Frontal cortex (tissue), 4 donors: ENCODE measurements around the gene OLR1. TPM values are rescaled to one million over a fixed set of nuclear protein-coding genes. Genes with fewer than 3 reads are reported as not detected.

Source experiments
- DNase-seq, 2 donors: peaks; one replicate each; pipeline ENCODE4 v3.0.0; 2012; ENCODE audit warnings: low spot score in 2 of 2
- FAIRE-seq: peaks from 2 replicates; lab custom pipeline; 2012; peaks lifted over from hg19 to GRCh38; lab: Jason Lieb, UNC
- total RNA-seq: library from RNA; depleted of rRNA; stranded (reverse); fragments of >200 nt; gene quantifications from one replicate; pipeline ENCODE4 v1.2.3, GENCODE V29; 2014
- donor health status: control.
- donor health status: control.
- donor health status: control.

OLR1 gene
- total RNA-seq, 1 donor from 2014 or later, result 4.1 TPM

DNA sequence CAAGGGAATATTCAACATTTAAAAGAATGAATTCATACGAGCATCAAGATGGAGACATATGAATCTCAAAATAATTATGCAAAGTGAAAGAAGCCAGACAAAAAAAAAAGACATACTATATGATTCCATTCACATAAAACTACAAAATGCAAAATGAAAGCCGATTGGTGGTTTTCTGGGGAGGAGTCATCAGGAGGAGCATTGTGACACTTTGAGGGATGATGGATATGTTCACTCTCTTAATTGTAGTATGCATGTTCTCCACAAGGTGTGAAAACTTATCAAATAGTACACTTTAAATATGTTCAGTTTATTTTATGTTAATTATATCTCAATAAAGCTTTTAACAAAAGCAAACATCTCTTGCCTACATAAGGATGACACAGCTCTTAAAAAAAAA is 13.5 kb downstream of the OLR1 start:
- FAIRE-seq (no peak), DNase-seq (no peak)

DNA sequence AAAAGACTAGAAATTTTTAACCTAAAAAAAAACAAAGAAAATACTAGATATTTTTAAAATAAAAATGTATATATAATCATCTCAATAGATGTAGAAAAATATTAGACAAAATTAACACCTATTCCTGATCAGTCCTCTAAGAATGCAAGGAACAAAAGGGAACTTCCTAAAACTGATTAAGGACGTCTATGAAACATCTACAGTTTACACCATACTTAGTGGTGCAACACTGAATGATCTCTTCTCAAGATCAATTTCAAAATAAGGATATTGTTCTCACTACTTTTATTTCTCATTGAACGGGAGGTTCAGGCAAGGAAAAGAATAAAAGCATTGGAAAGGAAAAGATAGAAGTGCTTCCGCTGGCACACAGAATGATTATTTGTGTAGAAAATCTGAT is 16.0 kb downstream of the OLR1 start:
- FAIRE-seq (peak; percentile 83), DNase-seq (no peak)

DNA sequence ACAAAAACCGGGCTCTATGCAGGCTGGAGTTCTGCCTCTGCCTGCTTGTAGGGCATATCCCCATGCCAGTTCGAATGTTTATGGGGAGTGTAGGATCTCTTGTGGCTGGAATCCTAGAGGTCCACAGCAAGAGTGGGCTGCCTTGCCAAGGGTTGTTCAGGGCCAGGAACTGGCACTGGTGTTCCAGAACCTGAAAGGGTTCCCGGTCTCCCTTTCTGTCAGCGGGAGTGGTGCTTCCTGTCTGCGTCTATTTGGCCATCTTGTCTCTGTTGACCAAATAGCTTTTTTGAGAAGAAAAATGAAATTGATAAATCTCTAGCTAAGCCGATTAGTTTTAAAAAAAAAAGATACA is 17.8 kb downstream of the OLR1 start:
- FAIRE-seq, result no peak
- DNase-seq, result peak in 1 of 2 donors; percentile 3

DNA sequence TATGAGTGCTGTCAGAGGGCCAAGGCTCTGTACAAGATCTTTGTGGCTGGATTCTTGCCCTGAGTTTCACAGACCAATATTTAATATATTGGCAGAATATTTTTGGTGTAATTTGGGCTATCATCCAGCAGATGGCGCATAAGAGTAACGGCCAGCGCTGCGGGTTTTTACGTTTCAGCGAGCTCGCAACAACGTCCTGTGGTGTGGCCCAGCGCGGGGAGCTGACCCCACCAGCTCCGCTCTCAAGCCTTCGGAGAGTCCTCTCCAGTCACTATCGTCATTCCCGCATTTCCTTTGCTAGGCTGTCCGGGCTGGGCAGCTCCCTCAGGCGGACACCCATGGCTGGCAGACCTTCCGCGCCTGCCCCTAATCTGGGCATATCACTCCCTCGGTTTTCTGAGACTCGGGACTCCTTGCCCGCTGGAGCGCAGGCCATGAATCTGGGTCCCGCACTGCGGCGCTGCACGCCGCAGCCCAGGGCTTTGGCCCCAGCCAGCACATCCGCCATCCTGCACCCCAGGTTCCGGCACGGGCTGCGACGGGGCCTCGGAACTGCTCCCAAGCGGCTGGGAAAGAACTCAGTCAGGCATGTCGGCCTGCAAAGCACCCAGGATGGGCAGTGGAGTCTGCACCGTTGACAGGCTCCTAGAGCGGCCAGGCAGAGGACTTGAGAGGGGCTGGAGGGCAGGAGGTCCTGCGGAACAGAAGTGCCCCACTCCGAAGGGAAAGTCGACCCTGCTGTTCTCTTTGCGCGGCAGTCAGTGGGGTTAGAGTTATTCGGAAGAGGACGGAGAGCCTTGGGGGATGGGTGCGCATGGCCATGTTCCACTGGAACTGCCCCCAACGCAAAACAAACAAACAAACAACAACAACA is 18.4 kb downstream of the OLR1 start:
- peak; percentile 40 to 67 for DNase-seq
- no peak for FAIRE-seq

DNA sequence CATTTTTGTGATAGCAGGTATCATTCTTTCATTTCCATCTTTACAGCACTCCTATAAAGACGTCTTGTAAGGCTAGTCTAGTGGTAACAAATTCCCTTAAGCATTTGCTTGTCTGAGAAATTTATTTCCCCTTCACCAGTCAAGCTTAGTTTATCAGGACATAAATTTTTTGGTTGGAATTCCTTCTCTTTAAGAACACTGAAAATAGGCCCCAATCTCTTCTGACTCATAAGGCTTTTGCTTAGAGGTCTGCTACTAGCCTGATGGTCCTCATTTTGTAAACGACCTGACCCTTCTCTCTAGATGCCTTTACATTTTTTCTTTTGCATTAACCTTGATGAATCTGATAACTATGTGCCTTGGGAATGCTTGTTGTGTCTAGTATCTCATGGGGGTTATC is 20.3 kb downstream of the OLR1 start:
- DNase-seq (no peak), FAIRE-seq (no peak)

DNA sequence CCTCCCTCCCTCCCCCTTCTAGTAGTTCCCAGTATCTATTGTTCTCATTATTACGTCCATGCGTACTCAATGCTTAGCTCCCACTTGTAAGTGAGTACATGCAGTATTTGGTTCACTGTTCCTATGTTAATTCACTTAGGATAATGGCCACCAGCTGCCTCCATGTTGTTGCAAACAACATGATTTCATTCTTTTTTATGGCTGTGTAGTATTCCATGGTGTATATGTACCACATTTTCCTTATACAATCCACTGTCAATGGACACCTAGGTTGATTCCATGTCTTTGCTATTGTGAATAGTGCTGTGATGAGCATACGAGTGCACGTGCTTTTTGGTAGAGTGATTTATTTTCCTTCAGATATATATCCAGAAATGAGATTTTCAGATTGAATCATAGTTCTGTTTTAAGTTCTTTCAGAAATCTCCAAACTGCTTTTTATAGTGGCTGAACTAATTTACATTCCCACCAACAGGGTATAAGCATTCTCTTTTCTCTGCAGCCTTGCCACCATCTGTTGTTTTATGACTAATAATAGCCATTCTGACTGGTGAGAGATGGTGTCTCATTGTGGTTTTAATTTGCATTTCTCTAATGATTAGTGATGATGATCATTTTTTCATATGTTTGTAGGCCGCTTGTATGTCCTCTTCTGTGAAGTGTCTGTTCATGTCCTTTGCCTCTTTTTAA is 24.1 kb downstream of the OLR1 start:
- FAIRE-seq (no peak), DNase-seq (no peak)

DNA sequence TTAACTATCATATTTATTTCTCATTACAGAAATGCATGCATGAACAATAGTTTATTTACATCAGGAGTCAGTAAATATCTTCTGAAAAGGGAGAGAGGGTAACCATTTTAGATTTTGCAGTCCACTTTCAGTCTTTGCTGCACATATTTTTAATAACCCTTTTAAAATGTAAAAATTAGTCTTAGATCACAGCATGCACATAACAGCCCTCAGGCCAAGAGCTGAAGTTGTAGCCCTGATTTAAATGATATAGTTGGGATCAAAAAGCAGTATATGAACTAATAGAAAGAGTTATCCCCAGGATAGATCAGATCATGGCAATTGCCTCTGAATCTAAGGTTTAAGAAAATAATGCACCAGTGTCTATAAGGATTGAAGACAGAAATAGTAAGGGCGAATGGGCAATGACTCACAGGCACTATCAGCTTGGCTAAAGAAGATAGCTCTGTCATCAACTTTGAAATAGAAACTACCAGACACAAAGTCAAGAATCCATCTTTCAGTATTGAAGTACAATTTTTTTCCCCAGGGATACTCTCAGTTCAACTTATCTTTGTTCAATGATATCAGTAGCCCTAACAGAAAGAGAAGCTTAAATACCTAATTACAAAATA is 28.8 kb downstream of the OLR1 start:
- no peak for FAIRE-seq
- no peak for DNase-seq

DNA sequence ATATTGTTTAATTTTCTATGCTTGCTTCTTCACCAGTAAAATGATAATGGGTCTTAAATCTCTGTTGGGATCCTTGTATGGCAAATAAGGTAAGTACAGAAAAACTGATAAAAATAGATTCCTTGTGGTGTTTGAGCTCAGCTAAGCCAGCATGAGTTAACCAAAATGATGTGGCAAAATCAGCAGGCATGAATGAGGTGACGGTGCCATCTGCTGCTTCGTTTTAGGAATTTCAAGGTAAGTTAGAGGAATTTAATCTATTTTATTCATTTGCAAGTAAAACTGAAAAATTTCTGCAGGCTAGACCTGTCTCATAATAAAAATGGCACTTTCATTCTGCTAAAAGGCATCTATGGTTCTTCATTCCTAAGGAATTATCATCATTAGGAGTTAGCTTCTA is 31.9 kb downstream of the OLR1 start:
- DNase-seq, result peak in 1 of 2 donors; percentile 38
- FAIRE-seq, result peak; percentile 13

DNA sequence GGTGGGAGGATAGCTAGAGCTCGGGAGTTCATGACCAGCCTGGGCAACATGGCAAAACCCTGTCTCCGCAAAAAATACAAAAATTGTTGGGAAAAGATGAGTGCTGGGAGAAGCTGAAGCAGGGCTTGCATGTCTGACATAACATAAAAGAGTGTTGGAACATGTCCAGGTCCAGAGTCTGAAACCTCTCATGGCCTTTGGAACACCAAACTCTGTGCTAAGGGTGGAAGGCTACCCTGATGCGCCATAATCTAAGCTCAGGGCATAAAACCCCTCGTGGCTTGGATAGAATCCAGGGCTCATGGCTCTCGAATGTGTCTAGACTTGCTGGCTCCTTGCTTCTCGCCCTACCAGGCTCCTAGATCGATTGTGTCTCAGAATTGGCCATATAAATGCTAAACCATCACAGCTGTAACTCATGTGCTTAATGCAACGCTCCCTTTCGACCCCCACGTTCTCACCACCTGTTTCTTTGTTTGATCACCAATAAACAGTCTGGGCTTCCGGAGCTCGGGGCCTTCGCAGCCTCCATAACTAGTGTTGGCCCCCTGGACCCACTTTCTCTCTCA is 35.2 kb downstream of the OLR1 start:
- no peak for FAIRE-seq
- no peak for DNase-seq

DNA sequence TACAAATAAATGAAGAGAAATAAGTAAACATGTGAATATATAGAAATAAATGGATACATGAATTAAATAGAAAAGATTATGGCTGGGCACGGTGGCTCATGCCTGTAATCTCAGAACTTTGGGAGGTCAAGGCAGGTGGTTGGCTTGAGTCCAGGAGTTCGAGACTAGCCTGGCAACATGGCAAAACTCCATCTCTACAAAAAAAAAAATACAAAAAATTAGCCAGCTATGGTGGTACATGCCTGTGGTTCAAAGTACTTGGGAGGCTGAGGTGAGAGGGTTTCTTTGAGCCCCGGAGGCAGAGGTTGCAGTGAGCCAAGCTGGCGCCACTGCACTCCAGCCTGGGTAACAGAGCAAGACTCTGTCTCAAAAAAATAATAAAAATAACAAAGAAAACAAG is 36.8 kb downstream of the OLR1 start:
- FAIRE-seq, result no peak
- DNase-seq, result no peak

DNA sequence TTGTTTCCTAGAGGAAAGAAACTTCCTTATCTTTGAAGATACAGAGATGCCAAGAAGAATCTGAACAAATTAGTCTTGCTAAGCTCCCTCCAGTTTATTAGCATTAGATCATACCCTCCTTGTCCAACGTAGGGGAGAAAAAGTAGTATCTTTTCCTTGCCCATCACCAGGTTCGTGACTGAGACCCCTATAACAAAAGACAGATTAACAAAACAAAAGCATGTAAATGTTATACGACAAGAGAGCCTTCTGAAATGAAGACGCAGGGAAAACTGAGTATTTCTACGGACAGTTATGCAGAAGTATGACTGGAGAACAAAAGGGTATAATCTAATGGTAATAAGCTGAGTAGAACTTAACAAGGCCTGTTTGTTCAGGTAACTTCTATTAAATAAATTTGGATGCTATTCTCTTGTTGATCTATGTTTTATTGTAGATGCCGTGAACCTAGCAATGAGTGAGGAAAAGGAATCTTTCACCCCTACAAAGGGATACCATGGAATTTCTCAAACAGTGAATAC is 39.0 kb downstream of the OLR1 start:
- FAIRE-seq (no peak), DNase-seq (no peak)

DNA sequence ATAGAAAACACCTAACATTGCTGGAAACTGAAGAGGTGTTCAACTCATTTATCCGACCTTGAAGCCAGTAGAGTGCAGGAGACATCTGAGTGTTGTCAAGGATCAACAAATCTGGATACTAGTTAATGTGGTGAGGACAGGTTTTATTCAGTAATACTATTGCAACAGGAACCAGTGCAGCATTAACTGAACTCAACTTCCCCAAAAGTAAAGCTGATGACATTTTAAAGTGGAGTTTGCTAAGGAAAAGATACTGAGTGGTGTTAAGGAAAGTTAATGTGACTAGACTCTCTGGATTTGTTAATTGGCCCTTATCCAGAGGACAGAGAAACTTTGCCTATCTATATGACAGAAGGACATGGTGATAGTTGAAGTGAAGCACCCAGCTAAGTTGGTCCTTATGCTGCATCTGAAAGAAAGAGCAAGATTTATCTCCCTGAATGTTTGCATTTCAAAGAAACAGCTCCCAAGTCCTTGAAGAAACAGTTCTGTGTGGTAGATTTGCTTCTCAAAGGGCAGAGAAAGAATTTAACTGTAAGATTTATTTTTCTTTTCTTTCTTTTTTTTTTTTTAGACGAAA is 40.7 kb downstream of the OLR1 start:
- FAIRE-seq, result no peak
- DNase-seq, result no peak

DNA sequence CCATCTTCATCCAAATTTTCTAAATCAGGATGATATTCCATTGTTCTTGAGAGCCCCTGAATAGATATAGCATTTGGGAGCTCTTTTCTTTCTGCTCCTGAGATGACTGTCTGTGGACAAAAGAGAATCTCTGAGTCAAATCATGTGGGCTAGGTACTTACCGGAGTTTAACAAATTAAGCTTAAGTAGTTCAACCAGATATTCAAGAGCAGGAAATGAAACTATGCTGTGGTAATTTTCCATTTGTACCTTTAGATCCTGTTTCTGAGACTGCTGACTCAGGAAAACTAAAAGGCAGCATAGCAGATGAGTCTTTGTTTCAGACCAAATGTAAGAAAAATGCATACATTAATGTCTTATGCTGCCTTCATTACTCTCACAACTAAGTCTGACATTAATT is 41.9 kb downstream of the OLR1 start, which contains the start of gene CLEC7A:
CLEC7A (minus strand) TSS at position 158 of the 400 bp plus-strand sequence; CDS start at position 41, 117 bp downstream.
- DNase-seq (no peak), FAIRE-seq (no peak)

DNA sequence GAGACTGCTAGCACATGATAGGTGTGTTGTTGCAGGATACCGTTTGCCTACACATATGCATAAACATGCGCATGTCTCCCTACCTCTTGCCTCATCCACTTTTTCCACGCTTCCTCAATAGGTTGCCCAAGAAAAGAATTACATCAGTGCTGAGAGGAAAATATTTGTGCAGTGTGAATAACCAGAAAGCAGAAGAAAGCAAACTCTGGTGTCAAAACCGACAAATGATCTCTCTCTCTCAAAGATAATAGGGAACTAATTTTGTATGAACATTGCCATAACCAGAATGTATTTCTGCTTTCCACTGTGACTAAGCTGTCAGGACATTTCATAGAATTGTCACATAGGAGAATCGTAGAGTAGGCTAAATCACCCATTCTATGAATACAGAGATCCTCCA is 43.2 kb downstream of the OLR1 start:
- FAIRE-seq, result no peak
- no peak for DNase-seq

DNA sequence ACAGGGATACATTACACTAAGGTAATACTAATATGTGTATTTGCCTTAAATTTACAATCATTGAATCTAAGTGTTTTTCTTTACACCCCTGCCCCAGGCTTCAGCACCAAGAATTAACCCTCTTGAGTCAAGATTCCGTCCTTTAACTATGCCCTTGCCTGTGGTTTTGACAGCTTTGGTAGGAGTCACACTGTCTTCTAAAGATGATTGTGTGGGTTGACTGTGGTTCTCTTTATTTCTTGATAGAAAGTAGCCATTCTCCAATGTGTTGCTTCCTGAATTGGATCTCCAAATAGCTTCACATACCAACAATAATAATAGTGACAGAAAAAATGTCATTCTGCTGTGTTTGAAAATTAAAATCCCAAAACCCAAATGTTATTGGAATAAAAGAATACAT is 45.5 kb downstream of the OLR1 start:
- FAIRE-seq (no peak), DNase-seq (no peak)

DNA sequence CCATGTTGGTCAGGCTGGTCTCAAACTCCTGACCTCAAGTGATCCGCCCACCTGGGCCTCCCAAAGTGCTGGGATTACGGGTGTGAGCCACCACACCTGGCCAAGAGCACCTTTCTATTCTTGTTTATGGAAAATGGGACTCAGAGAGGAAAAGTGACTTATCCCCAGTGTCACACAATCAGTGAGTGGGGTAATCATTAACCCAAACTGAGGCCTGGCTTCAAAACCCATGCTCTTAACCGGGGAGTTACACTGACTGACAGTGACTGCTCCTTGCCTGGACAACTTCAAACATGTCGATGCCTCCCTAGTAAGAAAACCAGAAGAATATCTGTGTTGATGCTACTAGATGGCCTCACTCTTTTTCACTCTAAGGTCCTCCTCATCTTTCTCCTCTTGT is 49.2 kb downstream of the OLR1 start:
- DNase-seq (no peak), FAIRE-seq (no peak)

DNA sequence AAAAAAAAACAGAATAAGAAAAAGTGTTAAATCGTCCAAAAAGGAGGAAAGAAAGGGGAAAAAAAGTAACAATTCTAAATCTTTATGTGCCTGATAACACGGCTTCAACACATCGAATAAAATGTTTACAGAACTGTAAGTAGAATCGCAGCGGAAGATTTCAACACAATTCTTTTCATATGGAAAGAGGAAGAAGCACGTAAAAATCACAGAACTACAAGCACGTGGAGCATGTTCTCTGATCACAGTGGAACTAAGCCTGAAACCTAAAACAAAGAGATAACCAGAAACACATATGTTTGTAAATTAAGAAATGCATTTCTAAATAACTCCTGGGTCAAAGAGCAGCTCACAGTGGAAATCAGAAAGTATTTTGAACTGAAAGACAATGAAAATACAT is 50.7 kb downstream of the OLR1 start:
- FAIRE-seq (no peak), DNase-seq (no peak)

DNA sequence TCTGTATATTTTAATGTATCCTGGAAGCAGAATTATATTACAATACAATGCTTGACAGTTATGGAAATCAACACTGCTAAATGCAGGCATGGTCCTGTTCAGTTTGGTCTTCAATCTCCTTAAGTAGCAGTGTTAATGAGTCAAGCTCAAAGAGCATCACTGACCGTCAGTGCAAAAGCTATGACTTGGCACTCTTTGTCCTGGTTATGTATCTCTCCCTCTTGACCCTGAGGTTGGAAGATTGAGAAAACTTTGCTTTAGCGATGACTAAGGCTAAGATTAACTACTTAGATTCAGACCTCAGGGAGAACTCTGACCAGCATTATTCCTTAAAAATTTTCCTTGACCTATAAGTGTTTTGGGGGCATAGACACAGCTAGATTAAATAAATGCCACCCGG is 52.9 kb downstream of the OLR1 start:
- no peak for DNase-seq
- no peak for FAIRE-seq

DNA sequence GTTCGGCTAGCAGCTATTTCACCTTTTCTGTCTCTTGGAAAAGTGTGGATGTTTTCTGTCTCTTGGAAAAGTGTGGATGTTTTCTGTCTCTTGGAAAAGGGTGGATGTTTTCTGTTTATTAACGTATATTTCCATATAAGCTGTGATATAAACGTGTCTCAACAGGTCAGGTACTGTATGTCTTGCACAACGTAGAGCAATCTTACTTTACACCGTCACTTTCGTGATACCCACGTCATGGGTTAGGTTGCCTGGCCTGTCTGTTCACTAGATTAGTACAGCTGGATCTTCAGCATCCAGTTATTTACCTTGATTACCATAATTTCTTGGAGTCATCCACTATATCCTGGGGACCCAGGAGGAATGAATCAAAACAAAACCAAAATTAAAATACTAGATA is 56.0 kb downstream of the OLR1 start:
- FAIRE-seq (no peak), DNase-seq (no peak)

DNA sequence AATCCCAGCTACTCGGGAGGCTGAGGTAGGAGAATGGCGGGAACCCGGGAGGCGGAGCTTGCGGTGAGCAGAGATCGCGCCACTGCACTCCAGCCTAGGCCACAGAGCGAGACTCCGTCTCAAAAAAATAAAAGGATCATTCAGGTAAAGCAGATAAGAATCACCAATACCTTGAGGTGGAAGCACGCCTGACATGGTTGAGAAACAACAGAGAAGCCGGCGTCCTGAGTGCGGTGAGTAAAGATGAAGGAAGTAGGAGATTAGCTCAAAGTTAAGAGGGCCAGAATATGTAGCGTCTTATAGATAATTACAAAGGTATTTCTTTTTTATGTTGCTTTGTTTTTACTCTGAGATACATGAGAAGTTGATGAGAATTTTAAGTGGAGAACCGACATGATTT is 56.6 kb downstream of the OLR1 start:
- DNase-seq, result no peak
- FAIRE-seq, result no peak
